ENCODE data around the gene MICU2. TPM values are rescaled to one million over a fixed set of nuclear protein-coding genes. Genes with fewer than 3 reads are reported as not detected.

The MICU2 gene
- total and polyA plus RNA-seq, 2 of the 4 experiments (the other 2 are of a cell fraction) = 14.9 to 25.0 TPM

- H3K4me1 ChIP-seq (ENCODE audit: control insufficient read depth, insufficient read depth, low read length) = peaks cover 1% of the 10 kb centered on the region
- H3K79me1 ChIP-seq (ENCODE audit: low read depth in 1 of 2, low read length in 2 of 2) = peaks cover 17 to 54% of the 10 kb centered on the region in 2 experiments
- no peak overlapping the region for H2BK20ac ChIP-seq (ENCODE audit: low read depth, low read length)
- no peak overlapping the region for H3K9ac ChIP-seq (ENCODE audit: low read depth, low read length)
- H3K4me3 ChIP-seq (ENCODE audit: insufficient read depth, low read depth, low read length) = no peak overlapping the region
- DNase-seq (peak; percentile 33), ATAC-seq (ENCODE audit: low read depth) (peak; percentile 73)
- H3K27ac ChIP-seq (ENCODE audit: insufficient read depth, low read length) = no peak overlapping the region
- peaks cover 3% of the 10 kb centered on the region; the same call in 1 of the 2 replicates for H3K9me1 ChIP-seq (ENCODE audit: insufficient read depth, low read length)
- no peaks in the 10 kb centered on the region for H3K36me3 ChIP-seq (ENCODE audit: control insufficient read depth, insufficient read depth, low read length)
- peak overlapping the region; percentile 15 for H2BK5ac ChIP-seq (ENCODE audit: low read depth, low read length, poor library complexity, severe bottlenecking)
- intact Hi-C loops (cut with micrococcal nuclease) = no loop called here
- no peak overlapping the region for H4K8ac ChIP-seq (ENCODE audit: low read depth in 2 of 2, low read length in 2 of 2)
- H2BK15ac ChIP-seq (ENCODE audit: low read depth, low read length) = no peak overlapping the region
- in situ Hi-C loops (cut with MboI; ENCODE audit: low sequenced_read_pairs) = no loop called here
- H2BK120ac ChIP-seq (ENCODE audit: low read depth, low read length) = no peak overlapping the region
- TF ChIP-seq ELK1 (IDR thresholded peaks at IDR 0.05; ENCODE audit: borderline replicate concordance, low read depth, low read length) (no peak), MXI1 (IDR thresholded peaks at IDR 0.05; ENCODE audit: borderline replicate concordance, low read depth, low read length) (no peak), RFX5 (IDR thresholded peaks at IDR 0.05; ENCODE audit: low read depth, low read length) (no peak), FOS (IDR thresholded peaks at IDR 0.05; ENCODE audit: low read depth, low read length) (no peak), SMC3 (IDR thresholded peaks at IDR 0.05; ENCODE audit: low read depth, low read length) (no peak)
- BruUV-seq (replicated peaks) = no TSS peak
- no peak overlapping the region; the same call in 1 of the 2 replicates for H3K4me2 ChIP-seq (ENCODE audit: low read depth, low read length)
- H3K18ac ChIP-seq (ENCODE audit: low read depth, low read length) = no peak overlapping the region
- no peak overlapping the region for H4K91ac ChIP-seq (ENCODE audit: insufficient read depth, low read depth, low read length)
- H3K9me3 ChIP-seq (ENCODE audit: control insufficient read depth, insufficient read depth, low read length) = no peaks in the 10 kb centered on the region
- ChIA-PET POLR2A (ENCODE audit: unreplicated experiment) (no interaction called here), CTCF (interaction anchor here (0.7 to 0.9 kb wide), 2 partner anchors 8 to 62 kb away, joined by 3 read pairs; no protein-coding TSS in a partner anchor)
- dilution Hi-C loops (cut with HindIII; ENCODE audit: low sequenced_read_pairs, unreplicated experiment) = no loop called here
- H2AK9ac ChIP-seq (replicated peaks; ENCODE audit: low read depth, low read length, poor library complexity) = no peak overlapping the region
- no peaks in the 10 kb centered on the region for H3K27me3 ChIP-seq (ENCODE audit: control insufficient read depth, insufficient read depth, low read length)
- H4K20me1 ChIP-seq (ENCODE audit: insufficient read depth, low read length) = peaks cover 3% of the 10 kb centered on the region; the same call in 1 of the 2 replicates
- no peak overlapping the region for H3K4ac ChIP-seq (ENCODE audit: low read depth, low read length)
- H4K5ac ChIP-seq (ENCODE audit: low read depth, low read length) = no peak overlapping the region
- H2AFZ ChIP-seq (replicated peaks; ENCODE audit: low read length, poor library complexity) = no peak overlapping the region
- no peak overlapping the region for H3K14ac ChIP-seq (replicated peaks; ENCODE audit: low read depth, low read length)
- H2AK5ac ChIP-seq (ENCODE audit: low read depth, low read length) = no peak overlapping the region
- no peak overlapping the region for H3K56ac ChIP-seq (ENCODE audit: extremely low read depth, insufficient read depth, low read length)
- 0 out of 2 replicates have a peak overlapping the region, but pooled peaks have one; percentile 23 for H3K23ac ChIP-seq (ENCODE audit: low read depth, low read length)
Observed at GRCh38 chr13:21576426-21576825, 27.5 kb downstream of the MICU2 start.

All from IMR-90 (cell line).